Stimulated activated CD8-positive, alpha-beta memory T cell treated with anti-CD3 and anti-CD28 coated beads, Interleukin-7, amount 100 ng/mL, for 24 hours (primary cell): Measurements from ENCODE around the gene MSL1.

Experiments used
- DNase-seq: peaks from one replicate; pipeline ENCODE4 v3.0.0-alpha.2; 2020; ENCODE audit warnings: low read depth

The MSL1 gene, protein sequence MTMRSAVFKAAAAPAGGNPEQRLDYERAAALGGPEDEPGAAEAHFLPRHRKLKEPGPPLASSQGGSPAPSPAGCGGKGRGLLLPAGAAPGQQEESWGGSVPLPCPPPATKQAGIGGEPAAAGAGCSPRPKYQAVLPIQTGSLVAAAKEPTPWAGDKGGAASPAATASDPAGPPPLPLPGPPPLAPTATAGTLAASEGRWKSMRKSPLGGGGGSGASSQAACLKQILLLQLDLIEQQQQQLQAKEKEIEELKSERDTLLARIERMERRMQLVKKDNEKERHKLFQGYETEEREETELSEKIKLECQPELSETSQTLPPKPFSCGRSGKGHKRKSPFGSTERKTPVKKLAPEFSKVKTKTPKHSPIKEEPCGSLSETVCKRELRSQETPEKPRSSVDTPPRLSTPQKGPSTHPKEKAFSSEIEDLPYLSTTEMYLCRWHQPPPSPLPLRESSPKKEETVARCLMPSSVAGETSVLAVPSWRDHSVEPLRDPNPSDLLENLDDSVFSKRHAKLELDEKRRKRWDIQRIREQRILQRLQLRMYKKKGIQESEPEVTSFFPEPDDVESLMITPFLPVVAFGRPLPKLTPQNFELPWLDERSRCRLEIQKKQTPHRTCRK

DNA sequence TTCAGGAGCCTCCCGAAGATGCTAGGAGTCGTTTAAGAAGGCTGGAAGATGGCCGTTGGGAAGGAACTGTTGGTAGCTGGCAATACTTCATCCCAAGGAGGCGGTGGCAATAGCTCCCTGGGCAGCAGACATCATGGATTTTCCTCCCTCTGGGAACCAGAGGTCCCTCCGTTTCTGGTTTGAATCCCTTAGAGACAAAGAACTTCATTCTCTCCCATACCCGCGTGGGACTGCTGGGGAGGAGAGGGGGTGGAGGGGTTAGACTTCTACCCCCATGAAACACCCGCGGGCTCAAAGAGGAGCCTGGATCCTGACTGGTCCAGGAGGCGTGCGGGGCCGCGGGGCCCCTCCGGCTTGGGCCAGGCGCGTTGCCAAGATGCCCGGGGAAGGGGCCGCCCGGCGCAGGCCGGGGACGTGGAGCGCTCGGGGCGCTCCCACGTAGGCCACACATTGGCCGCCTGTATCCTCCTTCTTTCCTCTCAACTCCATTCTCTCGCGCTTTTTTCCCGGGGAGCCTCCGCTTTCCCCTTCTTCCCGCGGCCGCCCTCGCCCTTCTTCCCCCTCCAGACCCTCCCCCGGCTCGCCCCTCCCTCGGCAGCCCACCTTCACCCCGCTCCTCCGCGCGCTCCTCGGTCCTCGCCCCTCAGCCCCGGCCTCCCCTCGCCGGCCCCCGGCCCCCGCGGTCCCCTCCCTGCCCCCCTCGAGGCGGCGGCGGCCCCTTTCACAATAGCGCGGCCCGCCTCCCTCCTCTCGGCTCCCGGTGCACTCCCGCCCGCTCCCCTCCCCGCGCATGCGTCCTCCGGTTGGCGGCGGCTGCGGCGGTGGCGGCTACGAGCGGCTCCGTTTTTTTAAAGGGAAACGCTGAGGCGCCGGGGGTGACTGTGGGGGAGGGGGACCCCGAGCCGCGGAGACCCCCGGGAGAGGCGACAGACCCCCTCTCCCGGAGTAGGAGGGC lies at the start of gene MSL1:
Gene MSL1 (plus strand): TSS at position 791 of the 955 bp plus-strand sequence. CDS start 642 bp downstream, outside the sequence.
- peak; percentile 79 for DNase-seq

DNA sequence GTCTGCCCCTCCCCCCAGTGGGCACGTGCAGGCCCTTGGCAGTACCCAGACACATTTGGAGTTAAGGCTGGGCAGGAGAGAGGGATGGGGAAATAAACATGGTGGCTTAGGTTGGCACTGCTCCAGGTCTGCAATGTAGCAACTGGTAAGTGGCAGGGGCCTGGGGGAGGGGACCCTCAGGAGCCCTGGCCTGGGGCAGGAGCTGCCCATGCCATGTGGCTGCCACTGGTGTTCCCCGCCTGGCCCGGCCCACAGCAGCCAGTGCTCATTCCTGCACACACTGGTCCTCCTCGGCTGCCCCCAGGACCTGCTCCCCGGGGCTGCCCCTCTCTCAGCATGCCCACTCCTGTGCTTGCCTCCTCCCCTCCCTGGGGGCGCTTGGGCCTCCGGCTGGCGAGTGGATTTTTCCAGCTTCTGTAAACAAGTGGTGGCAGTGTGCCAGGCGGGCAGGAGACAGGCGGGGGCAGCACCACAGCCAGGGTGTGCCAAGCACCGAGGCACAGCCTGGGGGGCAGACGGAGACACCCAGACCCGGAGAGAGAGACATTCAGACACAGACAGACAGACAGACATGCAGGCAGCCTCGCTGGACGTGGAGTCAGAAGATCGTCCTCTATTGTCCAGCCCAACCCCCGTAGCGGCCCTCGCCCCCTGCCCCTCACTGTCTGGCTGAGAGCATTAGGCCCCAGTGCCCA lies 49.6 kb upstream of the MSL1 start:
- DNase-seq, result no peak

DNA sequence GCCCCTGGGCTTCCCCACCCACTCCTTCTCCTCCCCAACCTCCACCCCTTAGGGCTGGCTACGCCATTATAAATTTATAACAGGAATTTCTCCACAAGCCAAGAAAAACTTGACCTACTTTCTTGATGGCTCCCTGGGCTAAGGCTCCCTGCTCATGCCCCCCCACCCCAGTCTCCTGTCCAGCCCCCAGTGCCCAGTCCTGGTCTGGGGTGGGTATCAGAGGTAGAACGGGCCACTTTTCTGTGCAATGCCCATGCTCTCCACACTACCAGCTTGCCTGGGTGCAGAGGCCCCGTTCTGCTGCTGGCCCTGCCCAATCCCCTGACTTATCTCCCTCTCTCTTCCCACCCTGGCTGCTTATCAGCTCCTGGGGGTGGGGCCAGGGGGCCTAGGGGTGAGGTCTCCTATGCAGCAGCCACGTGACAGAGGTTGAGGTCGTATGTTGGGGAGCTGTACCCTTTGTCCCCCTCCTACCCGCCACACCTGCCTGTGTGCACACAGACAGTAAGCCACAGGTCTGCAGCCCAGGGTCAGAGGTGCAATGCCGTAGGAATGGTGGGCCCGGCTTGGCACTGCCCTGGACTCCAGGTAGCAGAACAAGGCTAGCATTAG lies 48.9 kb upstream of the MSL1 start:
- no peak for DNase-seq

DNA sequence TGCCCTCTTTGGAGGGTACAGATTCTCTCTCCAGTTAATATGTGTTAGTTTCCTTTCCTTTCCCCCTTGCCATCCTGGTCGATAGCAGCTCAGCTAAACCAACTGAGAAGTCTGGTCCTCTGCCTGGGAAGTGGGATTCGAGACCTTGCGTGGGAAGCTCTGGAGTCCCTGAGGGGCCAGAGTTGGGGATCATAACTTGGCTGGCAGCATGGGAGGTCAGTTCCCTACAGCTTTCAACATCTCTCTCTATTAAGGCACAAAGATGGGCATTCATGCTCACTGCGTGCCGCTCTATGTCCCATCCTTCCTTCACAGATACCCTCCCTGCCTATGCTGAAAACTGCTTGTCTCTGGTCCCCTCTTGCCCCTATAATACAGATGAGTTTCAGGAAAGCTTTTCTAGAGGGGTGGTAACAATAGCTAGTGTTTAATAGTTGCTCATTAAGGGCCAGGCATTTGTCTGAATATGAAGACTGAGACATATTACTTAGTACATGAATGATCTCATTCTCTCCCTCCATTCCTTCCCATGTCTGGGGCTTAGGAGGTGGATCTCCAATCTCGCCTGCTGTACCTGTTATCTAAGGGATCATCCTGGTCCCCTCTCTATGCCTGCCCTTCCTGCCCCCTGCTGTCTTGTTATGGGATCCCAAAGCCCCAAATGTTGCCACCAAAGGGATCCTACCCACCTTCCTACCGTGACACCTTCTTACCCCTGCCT lies 48.2 kb upstream of the MSL1 start:
- DNase-seq, result no peak

DNA sequence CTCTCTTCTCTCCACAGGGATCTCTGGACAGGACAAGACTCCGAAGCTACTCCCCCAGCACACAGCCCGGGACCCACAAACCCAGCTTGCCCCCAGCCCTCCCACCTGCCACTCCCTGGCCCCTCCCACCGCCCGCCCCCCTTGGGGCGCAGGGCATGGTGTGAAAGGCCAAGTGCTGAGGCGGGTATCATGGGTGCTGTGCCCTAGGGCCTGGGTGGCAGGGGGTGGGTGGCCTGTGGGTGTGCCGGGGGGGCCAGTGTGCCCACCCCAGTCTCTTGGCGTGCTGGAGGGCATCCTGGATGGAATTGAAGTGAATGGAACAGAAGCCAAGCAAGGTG lies 47.6 kb upstream of the MSL1 start:
- no peak for DNase-seq

DNA sequence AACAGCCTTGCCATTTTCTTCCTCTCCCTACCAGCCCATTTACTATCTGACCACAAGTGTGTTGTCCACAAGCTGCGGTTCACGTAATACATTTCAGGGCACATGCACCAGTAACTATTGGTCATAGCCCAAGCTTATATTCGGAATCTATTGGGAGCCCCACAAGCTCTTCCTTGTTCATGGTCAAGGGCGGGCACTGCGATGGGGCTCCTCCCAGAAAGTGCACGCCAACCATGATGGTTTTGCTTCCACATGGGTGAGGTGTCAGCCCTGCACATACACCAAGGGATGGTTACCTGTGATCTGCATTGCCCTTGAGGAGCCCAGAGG lies 46.9 kb upstream of the MSL1 start:
- DNase-seq, result no peak

DNA sequence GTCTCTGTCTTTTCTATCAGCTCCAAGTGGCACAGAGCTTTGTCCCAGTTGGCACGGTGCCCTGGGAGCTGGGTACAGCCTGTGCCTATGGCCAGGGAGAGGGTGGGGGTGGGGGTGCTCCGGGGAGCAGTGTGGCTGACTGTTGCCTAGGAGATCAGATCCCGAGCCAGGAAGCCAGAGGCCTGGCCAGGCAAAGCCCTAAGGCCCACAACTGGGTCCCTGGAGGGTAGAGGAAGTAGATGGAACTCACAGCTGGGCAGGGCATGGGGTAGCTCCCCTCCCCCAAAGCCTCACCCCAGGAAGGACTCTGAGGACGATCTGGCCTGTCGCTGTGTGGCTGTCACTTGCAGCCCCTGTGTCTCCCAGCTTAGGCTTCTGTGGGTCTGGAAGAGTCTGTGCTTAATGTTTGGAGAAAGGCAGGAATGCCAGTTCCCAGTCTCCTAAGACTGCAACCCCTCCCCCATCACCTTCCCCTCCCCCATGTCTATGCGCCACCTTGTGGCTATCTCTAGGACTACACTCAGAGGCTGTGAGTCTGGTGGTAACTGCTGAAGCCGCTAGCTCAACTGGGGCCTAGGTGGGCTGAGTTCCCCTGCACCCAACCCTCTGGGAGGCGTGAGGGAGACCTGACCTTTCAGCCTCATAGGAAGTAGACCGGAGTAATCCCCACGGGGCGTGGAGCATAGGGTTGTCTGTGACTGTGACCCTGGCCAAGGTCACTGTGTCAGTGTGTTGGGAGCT lies 46.4 kb upstream of the MSL1 start:
- DNase-seq, result no peak

DNA sequence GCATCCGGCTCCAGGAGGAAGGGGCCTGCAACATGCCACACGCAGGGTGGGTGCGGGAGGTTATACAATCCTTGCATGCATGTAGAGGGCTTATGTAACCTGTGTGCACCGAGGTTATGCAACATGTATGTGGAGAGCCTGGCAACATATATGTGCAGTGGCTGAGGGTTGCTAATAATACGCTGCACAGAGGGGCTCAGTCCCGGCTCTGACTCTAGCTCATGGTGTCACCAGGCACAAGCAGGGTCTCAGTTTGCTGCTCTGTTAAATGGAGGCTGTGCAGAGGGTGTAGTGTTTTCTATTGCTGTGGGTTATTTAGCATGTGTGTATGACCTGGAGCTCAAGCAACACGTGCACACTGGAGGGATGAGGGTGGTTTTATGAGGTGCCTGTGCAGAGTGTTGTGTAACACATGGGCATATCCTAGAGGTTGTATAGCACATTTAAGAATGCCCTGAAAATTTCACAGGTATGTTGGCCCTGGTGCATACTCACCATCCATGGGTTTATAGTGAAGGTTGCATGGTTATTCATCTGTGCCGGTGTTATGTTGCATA lies 45.8 kb upstream of the MSL1 start:
- no peak for DNase-seq

DNA sequence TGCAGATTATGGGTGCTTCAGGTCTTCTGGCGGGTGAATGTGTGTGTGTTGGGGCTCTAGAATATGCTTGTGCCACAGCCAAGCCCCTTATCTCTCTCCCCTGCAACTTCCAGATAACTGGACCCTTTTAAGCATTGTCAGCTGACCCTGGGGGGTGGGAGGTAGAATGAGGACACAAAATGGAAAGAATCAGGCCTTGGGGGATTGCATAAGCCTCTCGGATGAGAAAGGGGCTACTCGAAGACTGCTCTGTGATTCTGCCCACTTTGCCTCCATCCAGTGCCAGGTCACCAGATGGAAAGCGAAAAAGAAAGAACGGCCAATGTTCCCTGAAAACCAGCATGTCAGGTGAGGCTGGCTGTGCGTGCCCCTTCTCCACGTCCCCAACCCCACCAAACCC lies 45.2 kb upstream of the MSL1 start:
- no peak for DNase-seq

DNA sequence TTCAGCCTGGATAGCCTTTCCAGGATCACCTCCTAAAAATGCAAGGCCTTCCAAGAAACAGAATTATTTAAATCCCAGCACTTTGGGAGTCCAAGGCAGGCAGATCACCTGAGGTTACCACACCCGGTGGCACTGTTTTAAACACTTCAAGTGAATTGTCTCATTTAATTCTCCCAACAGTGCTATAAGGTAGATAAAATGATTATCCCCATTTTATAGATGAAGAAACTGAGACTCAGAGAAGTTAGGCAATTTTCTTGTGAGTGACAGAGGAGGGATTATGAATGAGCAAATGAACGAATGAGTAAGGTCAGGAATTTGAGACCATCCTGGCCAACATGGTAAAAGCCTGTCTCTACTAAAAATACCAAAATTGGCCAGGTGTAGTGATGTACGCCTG lies 42.2 kb upstream of the MSL1 start:
- no peak for DNase-seq

DNA sequence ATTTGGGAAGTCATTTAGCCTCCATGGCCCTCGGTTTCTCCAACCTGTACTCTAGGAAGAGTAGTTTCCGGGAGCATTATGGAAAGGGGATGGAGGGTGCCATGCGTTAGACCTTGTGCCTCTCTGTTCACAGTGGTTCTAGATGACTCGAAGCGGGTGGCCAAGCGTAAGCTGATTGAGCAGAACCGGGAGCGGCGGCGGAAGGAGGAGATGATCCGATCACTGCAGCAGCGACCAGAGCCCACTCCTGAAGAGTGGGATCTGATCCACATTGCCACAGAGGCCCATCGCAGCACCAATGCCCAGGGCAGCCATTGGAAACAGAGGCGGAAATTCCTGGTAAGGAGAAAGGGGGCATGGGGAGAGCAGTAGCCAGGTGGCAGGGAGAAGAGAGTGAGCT lies 37.3 kb upstream of the MSL1 start:
- DNase-seq, result no peak

DNA sequence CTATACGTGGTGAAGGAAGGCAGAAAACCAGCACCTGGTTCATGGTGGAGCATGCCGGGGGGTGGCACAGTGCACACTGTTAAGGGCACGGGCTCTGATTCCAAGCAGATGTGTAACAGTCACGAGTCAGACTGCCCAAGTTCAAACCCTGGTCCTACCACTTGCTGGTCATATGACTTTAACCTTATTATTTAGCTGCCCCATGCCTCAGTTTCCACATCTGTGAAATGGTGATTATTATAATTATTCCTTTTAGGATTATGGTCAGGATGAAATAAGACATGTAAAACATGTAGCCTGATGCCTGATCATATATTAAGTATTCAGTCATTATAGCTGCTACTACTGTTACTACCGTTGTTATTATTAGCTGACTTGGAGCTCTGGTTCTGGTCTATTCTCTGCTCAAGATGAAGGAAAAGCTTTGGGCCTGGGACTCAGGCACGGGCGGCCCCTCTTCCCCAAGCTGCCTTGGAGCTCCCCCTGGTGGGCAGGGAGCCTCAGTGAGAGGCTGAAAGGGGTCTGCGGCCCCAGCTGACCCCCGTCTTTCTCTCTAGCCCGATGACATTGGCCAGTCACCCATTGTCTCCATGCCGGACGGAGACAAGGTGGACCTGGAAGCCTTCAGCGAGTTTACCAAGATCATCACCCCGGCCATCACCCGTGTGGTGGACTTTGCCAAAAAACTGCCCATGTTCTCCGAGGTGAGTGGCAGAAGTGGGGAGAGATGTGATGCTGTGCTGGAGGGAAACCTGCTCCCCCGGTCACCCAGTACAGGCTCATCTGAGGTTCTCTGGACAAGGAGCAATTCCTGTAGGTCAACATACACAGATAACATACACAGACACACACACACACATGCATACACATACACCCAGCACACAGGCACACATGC lies 35.4 kb upstream of the MSL1 start:
- DNase-seq, result no peak

DNA sequence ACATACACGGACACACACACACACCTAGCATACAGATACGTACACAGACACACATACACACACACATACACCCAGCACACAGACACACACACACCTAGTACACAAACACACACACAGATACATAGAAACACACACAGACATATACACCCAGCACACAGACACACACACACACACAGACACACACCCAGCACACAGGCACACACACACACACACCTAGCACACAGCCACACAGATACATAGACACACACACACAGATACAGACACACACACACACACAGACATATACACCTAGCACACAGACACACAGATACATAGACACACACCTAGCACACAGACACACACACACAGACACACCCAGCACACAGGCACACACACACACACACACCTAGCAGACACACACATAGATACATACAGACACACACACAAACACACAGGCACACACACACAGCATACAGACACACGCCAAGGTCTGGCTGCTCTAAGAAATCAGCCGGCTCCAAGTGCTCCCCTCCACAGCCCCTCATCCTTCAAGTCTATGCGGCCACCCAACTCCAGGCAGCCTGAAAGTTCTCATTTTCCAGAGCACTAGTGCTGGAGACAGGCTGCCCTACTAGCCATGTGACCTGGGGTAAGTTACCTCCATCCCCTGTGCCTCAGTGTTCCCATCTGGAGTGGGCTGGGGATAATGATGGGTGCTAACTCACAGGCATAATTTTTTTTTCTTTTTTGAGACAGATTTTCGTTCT lies 34.5 kb upstream of the MSL1 start:
- DNase-seq, result no peak

DNA sequence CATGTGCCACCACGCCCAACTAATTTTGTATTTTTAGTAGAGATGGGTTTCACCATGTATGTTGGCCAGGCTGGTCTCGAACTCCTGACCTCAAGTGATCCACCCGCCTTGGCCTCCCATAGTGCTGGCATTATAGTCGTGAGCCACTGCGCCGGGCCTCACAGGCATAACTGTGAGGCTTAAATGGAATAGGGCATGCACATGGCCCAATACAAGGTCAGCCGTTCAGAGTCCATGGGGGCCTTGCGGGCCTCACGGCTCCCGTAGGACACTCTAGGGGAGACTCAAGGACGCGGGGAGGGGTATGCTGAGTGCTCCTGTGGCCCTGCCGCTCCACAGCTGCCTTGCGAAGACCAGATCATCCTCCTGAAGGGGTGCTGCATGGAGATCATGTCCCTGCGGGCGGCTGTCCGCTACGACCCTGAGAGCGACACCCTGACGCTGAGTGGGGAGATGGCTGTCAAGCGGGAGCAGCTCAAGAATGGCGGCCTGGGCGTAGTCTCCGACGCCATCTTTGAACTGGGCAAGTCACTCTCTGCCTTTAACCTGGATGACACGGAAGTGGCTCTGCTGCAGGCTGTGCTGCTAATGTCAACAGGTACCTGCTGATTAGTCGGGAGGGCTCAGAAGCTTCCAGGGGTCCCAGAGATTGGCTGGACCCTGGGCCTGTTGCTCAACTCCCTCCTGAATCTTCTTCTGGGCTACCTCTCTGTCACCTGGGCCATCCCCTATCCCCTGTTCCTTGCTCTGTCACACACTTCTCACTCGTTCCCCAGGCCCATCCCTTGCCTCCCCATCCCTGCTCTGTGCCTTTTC lies 33.7 kb upstream of the MSL1 start:
- DNase-seq, result no peak

DNA sequence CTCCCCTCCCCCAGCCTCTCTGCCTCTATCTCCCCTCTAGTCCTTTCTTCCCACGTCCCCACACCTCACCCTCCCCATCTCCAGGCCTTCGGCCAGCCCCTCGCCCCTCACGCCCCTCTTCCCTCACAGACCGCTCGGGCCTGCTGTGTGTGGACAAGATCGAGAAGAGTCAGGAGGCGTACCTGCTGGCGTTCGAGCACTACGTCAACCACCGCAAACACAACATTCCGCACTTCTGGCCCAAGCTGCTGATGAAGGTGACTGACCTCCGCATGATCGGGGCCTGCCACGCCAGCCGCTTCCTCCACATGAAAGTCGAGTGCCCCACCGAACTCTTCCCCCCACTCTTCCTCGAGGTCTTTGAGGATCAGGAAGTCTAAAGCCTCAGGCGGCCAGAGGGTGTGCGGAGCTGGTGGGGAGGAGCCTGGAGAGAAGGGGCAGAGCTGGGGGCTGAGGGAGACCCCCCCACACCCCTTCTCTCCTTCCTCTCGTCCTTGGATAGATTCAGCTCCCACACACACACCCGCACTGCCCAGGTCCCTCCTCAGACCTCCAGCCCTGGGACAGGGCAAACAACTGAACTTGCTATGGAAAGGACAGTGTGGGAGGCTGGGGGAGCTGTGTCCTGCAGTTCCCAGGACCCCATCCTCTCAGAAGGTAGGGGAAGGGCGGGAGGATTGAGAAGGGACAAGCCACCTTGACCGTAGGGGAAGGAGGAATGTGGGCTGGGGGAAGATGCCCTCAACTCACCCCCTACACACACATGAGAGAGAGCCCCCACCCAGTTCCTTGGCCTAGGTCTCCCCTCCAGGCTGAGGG lies 32.5 kb upstream of the MSL1 start:
- no peak for DNase-seq

DNA sequence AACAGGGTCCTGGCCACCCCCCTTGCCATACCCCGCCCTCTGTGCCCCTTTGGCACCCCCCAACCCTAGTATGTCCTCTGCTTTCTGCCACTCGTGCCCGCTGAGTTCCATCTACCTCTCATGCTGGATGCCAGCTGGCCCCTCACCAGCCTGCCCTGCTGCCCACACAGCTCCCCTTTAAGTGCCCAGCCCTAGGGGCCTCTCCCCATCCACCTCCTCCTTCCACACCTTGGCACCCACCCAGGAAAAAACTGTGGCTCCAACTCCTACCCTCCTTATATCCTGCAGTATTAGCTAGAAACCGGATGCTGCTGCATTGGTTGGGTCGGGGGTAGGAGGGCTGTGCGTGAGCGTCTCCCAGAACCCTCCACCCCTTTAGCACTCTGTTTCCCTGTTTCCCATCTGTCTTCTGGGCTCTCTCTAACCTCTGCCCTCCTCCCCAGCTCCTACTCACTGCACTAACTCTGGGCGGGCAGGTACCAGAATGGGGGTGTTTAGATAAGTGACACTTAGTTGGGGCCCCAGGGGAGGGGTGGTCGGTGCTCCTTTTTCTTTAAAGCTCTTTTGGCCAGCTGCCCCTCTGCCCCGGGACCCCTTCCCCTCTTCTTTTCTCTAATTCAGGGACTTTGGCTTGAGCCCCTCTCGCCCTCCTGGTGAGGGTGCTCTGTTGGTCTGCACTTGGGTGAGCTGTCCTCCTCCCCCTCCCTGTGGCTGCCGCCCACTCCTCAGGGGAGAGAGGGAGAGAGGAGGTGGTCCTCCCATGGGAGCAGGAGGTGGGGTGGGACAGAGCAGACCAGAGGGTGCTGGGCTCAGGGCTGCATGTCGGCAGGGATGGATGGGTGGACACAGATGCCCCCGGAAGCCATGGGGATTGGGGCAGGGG lies 31.3 kb upstream of the MSL1 start:
- DNase-seq, result no peak
